HG03520 (cell line): ENCODE results near the gene BACH2.
A peak's percentile ranks its signal among the peaks of the same experiment; 100 is the strongest.
"Not testable (repeated sequence)": the region's sequence is repeated elsewhere in the genome, so short reads cannot be mapped to it uniquely, and the experiment has no call there.

Experiments used
- ATAC-seq: cut with Tn5 transposase; IDR thresholded peaks from one replicate; pipeline ENCODE4 v1.9.1; 2021; ENCODE audit warnings: mild to moderate bottlenecking, moderate library complexity; ENCODE audit not compliant: unreplicated experiment

The BACH2 gene

GRCh38 chr6:90044833-90045381 is 251.7 kb downstream of the BACH2 start:
- no peak for ATAC-seq

- ATAC-seq, result no peak
Observed at GRCh38 chr6:90044182-90044832, 252.3 kb downstream of the BACH2 start.

GRCh38 chr6:90040931-90041330 is 255.7 kb downstream of the BACH2 start:
- ATAC-seq, result no peak

GRCh38 chr6:90039911-90040310 is 256.7 kb downstream of the BACH2 start:
- ATAC-seq, result no peak

- no peak for ATAC-seq
Observed at GRCh38 chr6:90038961-90039653, 257.5 kb downstream of the BACH2 start.

- no peak for ATAC-seq
Observed at GRCh38 chr6:90036963-90037362, 259.7 kb downstream of the BACH2 start.

GRCh38 chr6:90035047-90035723 is 261.5 kb downstream of the BACH2 start:
- no peak for ATAC-seq

- no peak for ATAC-seq
Observed at GRCh38 chr6:90033746-90034271, 262.8 kb downstream of the BACH2 start.

- ATAC-seq, result not testable (repeated sequence)
Observed at GRCh38 chr6:90032489-90033212, 264.0 kb downstream of the BACH2 start.

GRCh38 chr6:90028995-90029635 is 267.5 kb downstream of the BACH2 start:
- no peak for ATAC-seq

GRCh38 chr6:90028066-90028778 is 268.4 kb downstream of the BACH2 start:
- no peak for ATAC-seq

- no peak for ATAC-seq
Observed at GRCh38 chr6:90026216-90026615, 270.4 kb downstream of the BACH2 start.

- ATAC-seq, result no peak
Observed at GRCh38 chr6:90025523-90026061, 271.1 kb downstream of the BACH2 start.

GRCh38 chr6:90024633-90025032 is 272.0 kb downstream of the BACH2 start:
- ATAC-seq, result no peak

- ATAC-seq, result no peak
Observed at GRCh38 chr6:90021711-90022110, 274.9 kb downstream of the BACH2 start.

GRCh38 chr6:90020746-90021145 is 275.9 kb downstream of the BACH2 start:
- ATAC-seq, result no peak

- ATAC-seq, result no peak
Observed at GRCh38 chr6:90019216-90019615, 277.4 kb downstream of the BACH2 start.

- no peak for ATAC-seq
Observed at GRCh38 chr6:90015883-90016282, 280.8 kb downstream of the BACH2 start.

GRCh38 chr6:90008908-90009501 is 287.6 kb downstream of the BACH2 start:
- peak; percentile 30 for ATAC-seq
